Cardiac muscle cell (in vitro differentiated cells and primary cell): ENCODE results near the gene ZNF407. TPM values are rescaled to one million over a fixed set of nuclear protein-coding genes. Genes with fewer than 3 reads are reported as not detected.

ENCODE experiments used
- DNase-seq, 2 donors: peaks; one replicate each; pipeline versions ENCODE4 v3.0.0 to v3.0.0-alpha.2; 2010 to 2017; ENCODE audit warnings: low read depth in 1 of 2, low spot score in 1 of 2
- H3K27ac ChIP-seq: fragments of 200-600 bp; sonication (generic); 2 replicates; pipeline ENCODE4 v1.5.1; 2016
- H3K27me3 ChIP-seq: fragments of 200-600 bp; sonication (generic); 2 replicates; pipeline ENCODE4 v1.6.0; 2016; ENCODE audit warnings: control low read depth
- H3K36me3 ChIP-seq: fragments of 200-600 bp; sonication (generic); 2 replicates; pipeline ENCODE4 v1.5.1; 2016; ENCODE audit warnings: control low read depth
- H3K4me1 ChIP-seq: fragments of 200-600 bp; sonication (generic); 2 replicates; pipeline ENCODE4 v1.8.1; 2017; ENCODE audit warnings: low read depth, mild to moderate bottlenecking, mixed run types
- H3K4me3 ChIP-seq: fragments of 200-600 bp; sonication (generic); 2 replicates; pipeline ENCODE4 v1.5.1; 2016; ENCODE audit warnings: mild to moderate bottlenecking
- H3K9me3 ChIP-seq: fragments of 200-600 bp; sonication (generic); 2 replicates; pipeline ENCODE4 v1.5.1; 2017; ENCODE audit warnings: low read depth, mild to moderate bottlenecking, control low read depth
- CTCF ChIP-seq: IDR thresholded peaks from 2 replicates; pipeline ENCODE4 v1.5.1; 2012; ENCODE audit warnings: low read depth, mild to moderate bottlenecking, low read length
- polyA plus RNA-seq: library from polyadenylated mRNA; unstranded; fragments of >200 nt; fragmentation: Nextera tagmentation; extraction: Ambion mirVana; gene quantifications from 2 replicates; pipeline ENCODE4 v1.2.1, GENCODE V29; 2016
- total RNA-seq: library from RNA; depleted of rRNA; stranded (reverse); fragments of >200 nt; gene quantifications from 2 replicates; pipeline ENCODE4 v1.2.3, GENCODE V29; 2016

The ZNF407 gene
- total and polyA plus RNA-seq, 2 experiments from 2014 or later, result 4.6 to 8.0 TPM

DNA sequence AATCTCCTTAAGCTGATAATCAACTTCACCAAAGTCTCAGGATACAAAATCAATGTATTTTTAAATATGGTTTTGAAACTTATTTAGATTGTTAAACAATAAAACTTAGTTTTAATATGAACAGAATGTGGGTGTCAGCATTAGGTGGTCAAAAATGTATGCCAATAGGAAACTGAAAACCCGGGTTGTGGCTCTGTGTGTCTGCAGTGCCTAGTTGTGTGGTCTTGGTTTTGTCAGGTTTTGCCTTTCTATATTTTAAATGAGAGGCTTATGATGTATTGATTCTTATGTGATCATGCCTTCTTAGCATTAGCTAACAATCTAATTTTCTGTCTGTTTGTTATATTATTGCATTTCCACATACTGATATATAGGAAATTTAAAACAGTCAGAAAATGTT is 227.8 kb downstream of the ZNF407 start:
- DNase-seq, result no peak
- Histone ChIP-seq H3K4me1 (no peaks in the 10 kb centered on the region), H3K9me3 (no peaks in the 10 kb centered on the region), H3K27ac (no peak overlapping the region), H3K27me3 (no peaks in the 10 kb centered on the region), H3K4me3 (no peak overlapping the region), H3K36me3 (no peaks in the 10 kb centered on the region)
- TF ChIP-seq CTCF, result no peak

DNA sequence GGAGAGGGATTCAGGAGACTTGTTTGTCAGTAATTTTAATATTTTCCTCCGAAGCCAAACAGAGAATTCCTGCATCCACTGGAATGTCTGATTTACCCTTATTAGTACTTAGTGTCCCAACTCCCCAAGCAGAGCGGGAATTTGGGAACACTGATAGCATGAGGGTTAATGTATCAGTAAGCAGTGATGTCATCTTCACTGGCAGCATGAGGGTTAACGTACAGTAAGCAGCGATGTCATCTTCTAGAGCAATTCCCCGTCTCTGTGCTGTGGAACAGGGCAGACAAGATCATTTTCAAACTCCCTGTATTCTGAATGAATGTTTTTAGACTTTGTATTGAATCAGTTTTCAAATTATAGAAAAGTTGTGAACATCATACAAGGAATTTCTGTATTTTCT is 228.9 kb downstream of the ZNF407 start:
- Histone ChIP-seq H3K4me3 (no peak overlapping the region), H3K36me3 (no peaks in the 10 kb centered on the region), H3K9me3 (no peaks in the 10 kb centered on the region), H3K4me1 (no peaks in the 10 kb centered on the region), H3K27ac (no peak overlapping the region), H3K27me3 (no peaks in the 10 kb centered on the region)
- no peak for DNase-seq
- TF ChIP-seq CTCF, result no peak

DNA sequence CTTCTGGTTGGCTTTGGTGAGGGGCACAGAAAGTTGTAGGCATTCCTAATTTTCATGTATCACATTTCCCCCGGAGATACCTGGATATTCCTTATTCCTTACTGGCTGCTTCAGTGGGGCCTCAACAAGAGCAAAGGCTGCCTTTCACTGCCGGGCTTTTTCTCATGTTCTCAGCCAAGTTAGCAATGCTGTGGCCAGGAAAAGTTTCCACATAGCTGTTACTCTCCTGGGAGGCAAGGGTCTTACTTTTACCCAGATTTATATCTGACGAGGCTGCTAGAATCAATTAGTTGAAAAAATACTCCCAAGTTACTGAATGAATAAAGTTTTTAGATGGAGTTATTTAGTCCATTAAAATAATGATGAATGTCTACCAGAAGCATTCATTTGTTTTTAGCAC is 230.5 kb downstream of the ZNF407 start:
- Histone ChIP-seq H3K36me3 (no peaks in the 10 kb centered on the region), H3K4me1 (no peaks in the 10 kb centered on the region), H3K9me3 (no peaks in the 10 kb centered on the region), H3K27me3 (no peaks in the 10 kb centered on the region), H3K4me3 (no peak overlapping the region), H3K27ac (no peak overlapping the region)
- TF ChIP-seq CTCF, result no peak
- no peak for DNase-seq

DNA sequence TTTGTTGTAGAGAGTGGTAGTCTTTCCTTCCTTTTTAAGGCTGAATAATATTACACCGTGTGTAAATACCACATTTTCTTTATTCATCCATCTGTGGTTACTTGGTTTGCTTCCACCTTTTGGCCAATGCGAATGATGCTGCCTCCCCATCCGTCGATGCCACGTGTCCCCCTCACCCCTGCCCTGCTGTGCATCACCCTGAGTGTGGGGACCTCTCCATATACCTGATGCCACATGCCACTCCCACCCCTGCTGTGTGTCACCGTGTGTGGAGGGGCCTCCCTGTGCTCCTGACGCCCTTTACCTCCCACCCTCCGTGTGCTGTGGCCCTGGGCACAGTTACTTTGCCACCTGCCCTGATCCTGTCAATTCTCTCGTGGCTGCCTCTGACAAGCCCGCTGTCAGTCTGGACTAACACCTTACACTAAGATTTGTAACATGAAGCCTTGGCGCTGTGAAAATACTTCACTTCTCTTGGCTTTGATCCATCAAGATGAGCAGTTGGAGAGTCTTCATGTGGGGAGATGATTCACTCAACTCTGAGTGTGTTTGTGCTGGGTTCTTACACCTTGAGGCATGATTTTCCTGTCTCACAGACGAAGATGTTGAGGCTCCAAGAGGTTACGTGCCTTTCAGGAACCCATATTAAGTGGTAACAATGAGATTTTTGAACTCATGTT is 234.0 kb downstream of the ZNF407 start:
- no peaks in the 10 kb centered on the region for H3K36me3 ChIP-seq
- H3K9me3 ChIP-seq, result no peaks in the 10 kb centered on the region
- no peak overlapping the region for H3K27ac ChIP-seq
- DNase-seq, result no peak
- H3K4me3 ChIP-seq, result no peak overlapping the region
- H3K4me1 ChIP-seq, result no peaks in the 10 kb centered on the region
- no peaks in the 10 kb centered on the region for H3K27me3 ChIP-seq
- TF ChIP-seq CTCF, result no peak

DNA sequence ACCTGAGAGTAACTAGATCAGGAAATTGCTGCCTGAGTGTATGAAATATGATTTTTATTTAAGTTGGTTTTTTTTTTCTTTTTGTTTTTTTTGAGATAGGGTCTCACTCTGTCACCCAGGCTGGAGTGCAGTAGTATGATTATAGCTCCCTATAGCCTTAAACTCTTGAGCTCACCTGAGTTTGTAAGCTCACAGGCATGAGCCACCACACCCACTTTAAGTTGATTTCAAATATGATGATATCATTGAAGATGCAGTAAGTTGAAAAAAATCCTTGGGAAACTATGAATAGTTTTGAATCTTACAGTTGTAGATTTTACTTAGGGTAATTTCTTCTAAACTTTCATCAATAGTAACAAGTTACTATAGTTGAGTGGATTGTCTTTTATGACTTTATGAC is 234.7 kb downstream of the ZNF407 start:
- no peaks in the 10 kb centered on the region for H3K9me3 ChIP-seq
- no peaks in the 10 kb centered on the region for H3K4me1 ChIP-seq
- no peak for DNase-seq
- no peak overlapping the region for H3K4me3 ChIP-seq
- no peak for TF ChIP-seq CTCF
- no peaks in the 10 kb centered on the region for H3K27me3 ChIP-seq
- no peak overlapping the region for H3K27ac ChIP-seq
- H3K36me3 ChIP-seq, result no peaks in the 10 kb centered on the region
